ENCODE data around the gene ADM2. TPM values are rescaled to one million over a fixed set of nuclear protein-coding genes. Genes with fewer than 3 reads are reported as not detected.
A peak's percentile ranks its signal among the peaks of the same experiment; 100 is the strongest.

ADM2 gene
- total RNA-seq, 2 experiments from 2014 or later: 3.7 to 4.1 TPM

- CTCF ChIA-PET: interaction anchor here (0.9 to 1.6 kb wide), 2 partner anchors 11 to 49 kb away, joined by 4 to 5 read pairs; no protein-coding TSS in a partner anchor
- Mint-ChIP-seq H3K9me3 (no peaks in the 10 kb centered on the region), H3K4me3 (no peak within 1 kb of the TSS), H3K4me1 (peaks cover 11% of the 10 kb centered on the region), H3K27ac (peak within 1 kb of the TSS; percentile 12), H3K27me3 (peaks cover 2% of the 10 kb centered on the region), H3K36me3 (ENCODE audit: low read depth) (no peaks in the 10 kb centered on the region)
- POLR2A ChIA-PET: no interaction called here
- DNase-seq: no peak
These were observed 5.4 kb downstream of the ADM2 start, which contains the start of gene MIOX for GRCh38 chr22:50486561-50487289. Gene MIOX (plus strand): TSS chr22:50486859. CDS start chr22:50486898, 39 bp downstream.

GRCh38 chr22:50487290-50488005 lies 6.1 kb downstream of the ADM2 start:
- ChIA-PET CTCF (no interaction called here), POLR2A (no interaction called here)
- Mint-ChIP-seq H3K4me3 (no peak overlapping the region), H3K27me3 (peaks cover 2% of the 10 kb centered on the region), H3K36me3 (ENCODE audit: low read depth) (no peaks in the 10 kb centered on the region), H3K4me1 (peaks cover 11% of the 10 kb centered on the region), H3K27ac (no peak overlapping the region), H3K9me3 (no peaks in the 10 kb centered on the region)
- no peak for DNase-seq

- ChIA-PET POLR2A (no interaction called here), CTCF (no interaction called here)
- Mint-ChIP-seq H3K27ac (no peak overlapping the region), H3K4me3 (no peak overlapping the region), H3K9me3 (no peaks in the 10 kb centered on the region), H3K4me1 (peaks cover 11% of the 10 kb centered on the region), H3K27me3 (peaks cover 3% of the 10 kb centered on the region), H3K36me3 (ENCODE audit: low read depth) (no peaks in the 10 kb centered on the region)
- DNase-seq: no peak
These were observed 6.8 kb downstream of the ADM2 start for GRCh38 chr22:50488006-50488677.

- peaks cover 7% of the 10 kb centered on the region for H3K27me3 Mint-ChIP-seq
- no peak overlapping the region for H3K27ac Mint-ChIP-seq
- H3K4me1 Mint-ChIP-seq: peaks cover 11% of the 10 kb centered on the region
- no peaks in the 10 kb centered on the region for H3K36me3 Mint-ChIP-seq (ENCODE audit: low read depth)
- no peak overlapping the region for H3K4me3 Mint-ChIP-seq
- DNase-seq: no peak
- no peaks in the 10 kb centered on the region for H3K9me3 Mint-ChIP-seq
- ChIA-PET CTCF (interaction anchor here (1.7 kb wide), 1 partner anchor 9 kb away, joined by 5 read pairs; no protein-coding TSS in a partner anchor), POLR2A (no interaction called here)
These were observed 7.5 kb downstream of the ADM2 start for GRCh38 chr22:50488886-50489285.

- Mint-ChIP-seq H3K27ac (no peak overlapping the region), H3K9me3 (no peaks in the 10 kb centered on the region), H3K27me3 (peaks cover 7% of the 10 kb centered on the region), H3K4me1 (peaks cover 11% of the 10 kb centered on the region), H3K4me3 (no peak overlapping the region), H3K36me3 (ENCODE audit: low read depth) (no peaks in the 10 kb centered on the region)
- no peak for DNase-seq
- POLR2A ChIA-PET: no interaction called here
- CTCF ChIA-PET: interaction anchor here (0.9 to 1.7 kb wide), 3 partner anchors 8 to 213 kb away, joined by 3 to 5 read pairs (median 3); no protein-coding TSS in a partner anchor
These were observed 8.3 kb downstream of the ADM2 start for GRCh38 chr22:50489363-50490243.

- H3K9me3 Mint-ChIP-seq: no peaks in the 10 kb centered on the region
- ChIA-PET POLR2A (interaction anchor here (0.6 kb wide), 1 partner anchor 15 kb away, joined by 3 read pairs; no protein-coding TSS in a partner anchor), CTCF (interaction anchor here (1.0 to 1.7 kb wide), 2 partner anchors 7 to 35 kb away, joined by 3 to 5 read pairs; no protein-coding TSS in a partner anchor)
- peak overlapping the region; percentile 46 for H3K27ac Mint-ChIP-seq
- no peaks in the 10 kb centered on the region for H3K36me3 Mint-ChIP-seq (ENCODE audit: low read depth)
- H3K27me3 Mint-ChIP-seq: peaks cover 10% of the 10 kb centered on the region
- peaks cover 11% of the 10 kb centered on the region for H3K4me1 Mint-ChIP-seq
- no peak for DNase-seq
- no peak overlapping the region for H3K4me3 Mint-ChIP-seq
These were observed 9.4 kb downstream of the ADM2 start for GRCh38 chr22:50490531-50491308.

GRCh38 chr22:50497093-50497492 lies 15.8 kb downstream of the ADM2 start:
- Mint-ChIP-seq H3K27me3 (peaks cover 14% of the 10 kb centered on the region), H3K9me3 (no peaks in the 10 kb centered on the region), H3K36me3 (ENCODE audit: low read depth) (no peaks in the 10 kb centered on the region), H3K4me3 (no peak overlapping the region), H3K4me1 (peaks cover 11% of the 10 kb centered on the region), H3K27ac (no peak overlapping the region)
- ChIA-PET CTCF (interaction anchor here (0.6 to 3.6 kb wide), 13 partner anchors 7 to 354 kb away, joined by 3 to 13 read pairs (median 4); partner anchors contain the start of genes LMF2, NCAPH2, SCO2 and SYCE3), POLR2A (no interaction called here)
- DNase-seq: no peak

- no peaks in the 10 kb centered on the region for H3K36me3 Mint-ChIP-seq (ENCODE audit: low read depth)
- peak overlapping the region; percentile 17 for H3K27ac Mint-ChIP-seq
- POLR2A ChIA-PET: no interaction called here
These were observed 17.1 kb downstream of the ADM2 start for GRCh38 chr22:50498322-50498890.

GRCh38 chr22:50500452-50500851 lies 19.1 kb downstream of the ADM2 start:
- H3K27me3 Mint-ChIP-seq: peaks cover 9% of the 10 kb centered on the region
- no peak overlapping the region for H3K27ac Mint-ChIP-seq
- CTCF ChIA-PET: interaction anchor here (3.6 kb wide), 1 partner anchor 27 kb away, joined by 13 read pairs; no protein-coding TSS in a partner anchor
- POLR2A ChIA-PET: no interaction called here
- no peaks in the 10 kb centered on the region for H3K36me3 Mint-ChIP-seq (ENCODE audit: low read depth)
- DNase-seq: no peak
- H3K4me1 Mint-ChIP-seq: peaks cover 11% of the 10 kb centered on the region
- no peaks in the 10 kb centered on the region for H3K9me3 Mint-ChIP-seq
- no peak overlapping the region for H3K4me3 Mint-ChIP-seq

More at GRCh38 chr22:50498322-50498890, 17.1 kb downstream of the ADM2 start:
- Mint-ChIP-seq H3K27me3 (peaks cover 12% of the 10 kb centered on the region), H3K4me1 (peaks cover 11% of the 10 kb centered on the region), H3K9me3 (no peaks in the 10 kb centered on the region), H3K4me3 (no peak overlapping the region)
- DNase-seq: peak; percentile 78
- CTCF ChIA-PET: interaction anchor here (0.6 to 3.6 kb wide), 21 partner anchors 8 to 254 kb away, joined by 3 to 13 read pairs (median 5); partner anchors contain the start of genes HDAC10, LMF2, MIOX and NCAPH2

- CTCF ChIA-PET: interaction anchor here (0.6 to 3.3 kb wide), 5 partner anchors 24 to 226 kb away, joined by 3 to 12 read pairs (median 3); partner anchors contain the start of gene SCO2
- POLR2A ChIA-PET: no interaction called here
- peaks cover 11% of the 10 kb centered on the region for H3K4me1 Mint-ChIP-seq
- DNase-seq: no peak
- peaks cover 5% of the 10 kb centered on the region for H3K27me3 Mint-ChIP-seq
- peak overlapping the region; percentile 54 for H3K27ac Mint-ChIP-seq
- H3K9me3 Mint-ChIP-seq: no peaks in the 10 kb centered on the region
- H3K4me3 Mint-ChIP-seq: no peak overlapping the region
- H3K36me3 Mint-ChIP-seq (ENCODE audit: low read depth): peaks cover under 1% of the 10 kb centered on the region
These were observed 20.8 kb downstream of the ADM2 start for GRCh38 chr22:50502096-50502495.
